CD4-positive, CD25-positive, alpha-beta regulatory T cell (primary cell): ENCODE results near the gene PPP1R14C. TPM values are rescaled to one million over a fixed set of nuclear protein-coding genes. Genes with fewer than 3 reads are reported as not detected.

Experiments
- ATAC-seq, 2 donors: fragments of 150-1000 bp; cut with Tn5 transposase; one replicate each; pipeline ENCODE4 v1.10.0; 2021; ENCODE audit warnings: low read depth in 2 of 2, moderate number of reproducible peaks in 2 of 2, moderate library complexity in 1 of 2
- DNase-seq, 3 donors: peaks; one replicate each; pipeline versions ENCODE4 v3.0.0 to v3.0.0-alpha.2; 2012 to 2022; ENCODE audit warnings: mixed read lengths in 1 of 3
- H3K27ac ChIP-seq: one replicate; pipeline ENCODE4 v1.7.0; 2013; ENCODE audit warnings: mild to moderate bottlenecking, low read length; ENCODE audit not compliant: insufficient read depth, poor library complexity, severe bottlenecking
- H3K27me3 ChIP-seq: one replicate; pipeline ENCODE4 v1.7.0; 2013; ENCODE audit warnings: low read length; ENCODE audit not compliant: control insufficient read depth, insufficient read depth
- H3K36me3 ChIP-seq: one replicate; pipeline ENCODE4 v1.7.0; 2013; ENCODE audit warnings: mild to moderate bottlenecking, low read length, moderate library complexity; ENCODE audit not compliant: control insufficient read depth, insufficient read depth
- H3K4me1 ChIP-seq: 2 replicates; pipeline ENCODE4 v1.7.0; 2013; ENCODE audit warnings: mild to moderate bottlenecking, low read length; ENCODE audit not compliant: insufficient read depth, control insufficient read depth, poor library complexity, severe bottlenecking
- H3K4me3 ChIP-seq: one replicate; pipeline ENCODE4 v1.7.0; 2013; ENCODE audit warnings: low read depth, mild to moderate bottlenecking, low read length, moderate library complexity
- H3K9me3 ChIP-seq, 2 experiments: 1 replicate in 1 of 2; 2 replicates in 1 of 2; pipeline ENCODE4 v1.7.0; 2013; ENCODE audit warnings: low read length in 2 of 2, mild to moderate bottlenecking in 1 of 2, moderate library complexity in 1 of 2; ENCODE audit not compliant: control insufficient read depth in 2 of 2
- H3K27ac Mint-ChIP-seq, 3 donors: one replicate each; pipeline ENCODE4 v1.8.0; 2020 to 2022; ENCODE audit warnings: mild to moderate bottlenecking in 3 of 3, mixed read lengths in 3 of 3, moderate library complexity in 2 of 3
- H3K27me3 Mint-ChIP-seq: one replicate; pipeline ENCODE4 v1.8.0; 2022; ENCODE audit warnings: mild to moderate bottlenecking, mixed read lengths
- H3K36me3 Mint-ChIP-seq: one replicate; pipeline ENCODE4 v1.8.0; 2020; ENCODE audit warnings: mixed read lengths
- H3K4me1 Mint-ChIP-seq, 4 donors: one replicate each; pipeline ENCODE4 v1.8.0; 2020 to 2022; ENCODE audit warnings: mixed read lengths in 4 of 4, mild to moderate bottlenecking in 1 of 4
- H3K4me3 Mint-ChIP-seq, 4 donors: one replicate each; pipeline ENCODE4 v1.8.0; 2020 to 2022; ENCODE audit warnings: mild to moderate bottlenecking in 4 of 4, mixed read lengths in 4 of 4, moderate library complexity in 3 of 4
- H3K9me3 Mint-ChIP-seq, 7 donors: one replicate each; pipeline ENCODE4 v1.8.0; 2020 to 2022; ENCODE audit warnings: mixed read lengths in 7 of 7, mild to moderate bottlenecking in 3 of 7, moderate library complexity in 2 of 7
- polyA plus RNA-seq, 4 donors: library from polyadenylated mRNA; unstranded; fragments of 300-500 nt; fragmentation: Illumina TruSeq; gene quantifications; one replicate each; pipeline ENCODE4 v1.2.3, GENCODE V29; 2021
- total RNA-seq: library from RNA; stranded (reverse); gene quantifications from one replicate; pipeline ENCODE4 v1.2.3, GENCODE V29; 2022

The PPP1R14C gene
- total and polyA plus RNA-seq, 5 donors from 2014 or later, result not detected

DNA sequence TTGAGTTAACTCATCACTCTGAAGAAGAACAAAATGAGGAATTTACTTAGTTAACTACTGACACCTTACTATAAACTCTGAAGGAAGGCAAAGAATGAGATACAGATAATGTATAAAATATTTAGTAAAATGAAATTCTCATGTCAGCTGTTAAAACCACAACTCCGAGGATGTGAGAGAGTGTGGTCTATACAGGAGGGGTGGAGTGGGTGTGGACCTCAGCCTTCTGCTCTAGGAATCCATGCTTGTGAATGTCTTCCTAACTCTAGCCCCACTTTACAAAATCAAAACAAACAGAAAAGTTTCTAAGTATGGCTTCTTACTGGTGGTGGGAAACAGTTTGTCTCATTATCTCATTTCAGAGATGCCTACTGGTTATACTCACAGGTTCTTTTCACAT, 14.2 kb downstream of the PPP1R14C start:
- DNase-seq, result no peak
- Mint-ChIP-seq H3K4me3 (no peak overlapping the region), H3K9me3 (no peaks in the 10 kb centered on the region)

DNA sequence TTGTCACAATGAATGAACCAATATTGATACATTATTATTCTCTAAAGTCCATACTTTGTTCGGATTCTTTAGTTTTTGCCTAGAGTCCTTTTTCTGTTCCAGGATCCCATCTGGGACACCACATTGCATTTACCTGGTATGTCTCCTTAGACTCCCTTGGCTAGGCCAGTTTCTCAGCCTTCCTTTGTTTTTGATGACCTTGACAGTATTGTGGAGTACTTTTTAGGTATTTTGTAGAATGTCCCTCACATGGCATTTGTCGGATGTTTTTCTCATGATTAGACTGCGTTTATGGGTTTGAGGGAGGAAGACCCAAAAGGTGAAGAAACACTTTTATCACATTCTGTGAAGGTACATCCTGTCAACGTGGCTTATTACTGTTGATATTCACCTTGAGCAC, 16.9 kb downstream of the PPP1R14C start:
- DNase-seq, result no peak
- H3K4me3 ChIP-seq, result no peak overlapping the region
- peaks cover 25% of the 10 kb centered on the region for H3K27me3 Mint-ChIP-seq

More for the DNA sequence above, 14.2 kb downstream of the PPP1R14C start:
- no peaks in the 10 kb centered on the region for H3K36me3 ChIP-seq
- Mint-ChIP-seq H3K36me3 (no peaks in the 10 kb centered on the region), H3K4me1 (no peaks in the 10 kb centered on the region), H3K27ac (no peak overlapping the region), H3K27me3 (peaks cover 34% of the 10 kb centered on the region)
- no peak for ATAC-seq
- H3K4me3 ChIP-seq, result no peak overlapping the region
- no peak overlapping the region for H3K27ac ChIP-seq
- peaks cover 9% of the 10 kb centered on the region for H3K27me3 ChIP-seq
- no peaks in the 10 kb centered on the region for H3K9me3 ChIP-seq
- no peaks in the 10 kb centered on the region for H3K4me1 ChIP-seq

DNA sequence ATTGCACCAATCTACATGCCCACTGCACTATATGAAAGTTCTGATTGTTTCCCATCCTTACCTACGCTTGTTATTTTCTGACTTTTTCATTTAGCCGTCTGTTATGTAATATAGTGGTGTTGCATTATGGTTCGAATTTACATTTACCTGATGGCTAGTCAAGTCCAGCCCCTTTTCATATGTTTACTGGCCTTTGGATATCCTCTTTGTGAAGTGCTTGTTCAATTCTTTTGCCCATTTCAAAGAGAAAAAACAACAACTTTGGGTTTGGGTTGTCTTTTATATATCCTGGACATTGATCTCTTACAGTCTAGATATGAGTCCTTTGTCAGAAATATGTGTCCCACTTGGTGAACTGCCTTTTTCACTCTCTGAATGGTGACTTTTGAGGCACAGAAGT, 21.1 kb downstream of the PPP1R14C start:
- Mint-ChIP-seq H3K9me3 (peaks cover 0 to 2% (median 0%) of the 10 kb centered on the region in 7 donors), H3K4me1 (no peaks in the 10 kb centered on the region)

More for the DNA sequence above, 16.9 kb downstream of the PPP1R14C start:
- H3K4me1 Mint-ChIP-seq, result no peaks in the 10 kb centered on the region
- H3K36me3 Mint-ChIP-seq, result no peaks in the 10 kb centered on the region
- H3K27ac Mint-ChIP-seq, result no peak overlapping the region
- H3K9me3 Mint-ChIP-seq, result no peaks in the 10 kb centered on the region
- no peak overlapping the region for H3K4me3 Mint-ChIP-seq
- H3K36me3 ChIP-seq, result no peaks in the 10 kb centered on the region
- no peaks in the 10 kb centered on the region for H3K9me3 ChIP-seq
- no peaks in the 10 kb centered on the region for H3K4me1 ChIP-seq
- ATAC-seq, result no peak
- H3K27ac ChIP-seq, result no peak overlapping the region
- H3K27me3 ChIP-seq, result no peaks in the 10 kb centered on the region

DNA sequence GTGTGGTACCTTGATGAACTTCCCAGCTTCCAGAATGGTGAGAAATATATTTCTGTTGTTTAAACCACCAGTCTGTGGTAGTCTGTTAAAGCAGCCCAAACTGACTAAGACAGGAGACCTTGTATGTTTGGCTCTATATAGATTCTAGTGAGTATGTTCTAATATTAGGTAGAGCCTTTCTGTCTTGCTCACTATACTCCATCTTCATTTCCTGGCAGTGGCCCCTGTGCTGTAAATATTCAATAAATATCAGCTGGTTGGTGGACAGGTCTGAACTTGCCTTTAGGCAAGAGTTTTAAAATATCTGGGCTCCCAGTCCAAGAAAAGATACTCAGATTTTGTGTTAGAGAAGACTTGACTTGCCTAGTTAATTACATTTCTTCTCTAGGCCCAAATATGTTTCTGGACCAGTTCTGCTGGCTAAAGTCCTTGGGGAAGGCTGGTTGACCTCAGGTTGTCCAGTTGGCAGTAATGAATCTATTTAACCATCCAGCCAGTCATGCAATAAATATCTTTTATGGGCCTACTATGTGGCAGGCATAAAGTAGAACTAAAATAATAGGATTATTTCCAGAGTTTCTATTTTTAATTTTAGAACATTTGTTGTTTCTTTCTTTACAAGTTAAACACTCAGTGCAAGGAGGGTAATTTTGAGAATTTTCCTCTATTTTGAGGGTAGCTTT, 22.3 kb downstream of the PPP1R14C start:
- H3K27me3 Mint-ChIP-seq, result peaks cover 10% of the 10 kb centered on the region
- H3K9me3 Mint-ChIP-seq, result peaks cover 0 to 5% (median 0%) of the 10 kb centered on the region in 7 donors
- no peak overlapping the region for H3K4me3 Mint-ChIP-seq
- no peak overlapping the region for H3K27ac Mint-ChIP-seq
- no peaks in the 10 kb centered on the region for H3K36me3 ChIP-seq
- no peaks in the 10 kb centered on the region for H3K4me1 ChIP-seq
- DNase-seq (no peak), ATAC-seq (no peak)
- no peaks in the 10 kb centered on the region for H3K36me3 Mint-ChIP-seq
- H3K27me3 ChIP-seq, result no peaks in the 10 kb centered on the region
- H3K9me3 ChIP-seq, result no peaks in the 10 kb centered on the region
- H3K4me1 Mint-ChIP-seq, result no peaks in the 10 kb centered on the region
- H3K4me3 ChIP-seq, result no peak overlapping the region
- no peak overlapping the region for H3K27ac ChIP-seq

More for the DNA sequence above, 21.1 kb downstream of the PPP1R14C start:
- no peak overlapping the region for H3K27ac Mint-ChIP-seq
- no peak overlapping the region for H3K27ac ChIP-seq
- H3K4me3 Mint-ChIP-seq, result no peak overlapping the region
- H3K36me3 ChIP-seq, result no peaks in the 10 kb centered on the region
- H3K36me3 Mint-ChIP-seq, result no peaks in the 10 kb centered on the region
- H3K4me3 ChIP-seq, result no peak overlapping the region
- peaks cover 17% of the 10 kb centered on the region for H3K27me3 Mint-ChIP-seq
- H3K9me3 ChIP-seq, result no peaks in the 10 kb centered on the region
- DNase-seq (no peak), ATAC-seq (no peak)
- no peaks in the 10 kb centered on the region for H3K4me1 ChIP-seq
- H3K27me3 ChIP-seq, result no peaks in the 10 kb centered on the region

DNA sequence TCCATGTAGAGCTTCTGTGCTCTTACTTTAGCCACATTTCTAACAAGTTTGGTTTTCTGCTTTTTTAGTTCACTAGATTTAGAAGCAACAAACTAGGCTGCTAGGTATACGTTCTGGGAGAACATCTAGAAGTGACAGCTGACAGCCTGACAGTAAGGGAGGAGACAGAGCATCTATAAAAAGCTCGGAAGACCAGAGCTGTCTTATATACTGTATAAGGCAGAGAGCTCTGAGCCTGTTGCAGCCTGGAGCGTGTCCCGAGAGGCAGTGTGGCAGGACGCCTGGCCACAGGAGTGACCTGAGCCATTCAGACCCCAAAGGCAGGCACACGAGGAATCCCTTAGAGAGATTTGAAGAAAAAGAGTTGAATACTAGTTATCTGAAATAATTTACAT, 24.6 kb downstream of the PPP1R14C start:
- H3K4me1 Mint-ChIP-seq, result no peaks in the 10 kb centered on the region
- H3K27ac Mint-ChIP-seq, result no peak overlapping the region
- Histone ChIP-seq H3K9me3 (no peaks in the 10 kb centered on the region), H3K27ac (no peak overlapping the region), H3K4me1 (no peaks in the 10 kb centered on the region), H3K36me3 (no peaks in the 10 kb centered on the region), H3K4me3 (no peak overlapping the region), H3K27me3 (no peaks in the 10 kb centered on the region)
- H3K4me3 Mint-ChIP-seq, result no peak overlapping the region
- ATAC-seq (no peak), DNase-seq (no peak)
- H3K27me3 Mint-ChIP-seq, result peaks cover 12% of the 10 kb centered on the region
- peaks cover 0 to 7% (median 0%) of the 10 kb centered on the region in 7 donors for H3K9me3 Mint-ChIP-seq
- H3K36me3 Mint-ChIP-seq, result no peaks in the 10 kb centered on the region

DNA sequence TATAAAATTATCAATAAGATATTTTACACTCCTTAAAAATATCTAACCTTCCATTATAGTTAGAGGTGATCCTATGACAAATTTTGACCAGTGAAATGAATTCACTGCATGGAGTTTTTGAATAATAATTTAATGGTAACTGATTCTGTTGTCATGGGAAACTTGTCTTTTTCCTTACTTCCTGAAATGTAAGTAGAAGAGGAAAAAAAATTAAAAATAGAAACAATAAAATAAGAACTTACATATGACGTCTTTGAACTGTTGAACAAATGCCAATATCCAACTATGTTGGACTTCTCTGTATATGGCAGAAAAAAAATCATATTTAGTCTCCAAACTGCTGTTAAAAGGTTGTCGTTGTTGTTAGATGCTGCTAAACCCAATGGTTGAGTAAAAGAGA, 26.3 kb downstream of the PPP1R14C start:
- Histone ChIP-seq H3K4me3 (no peak overlapping the region), H3K4me1 (no peaks in the 10 kb centered on the region), H3K36me3 (no peaks in the 10 kb centered on the region), H3K27me3 (no peaks in the 10 kb centered on the region), H3K9me3 (no peaks in the 10 kb centered on the region), H3K27ac (no peak overlapping the region)
- H3K27me3 Mint-ChIP-seq, result peaks cover 13% of the 10 kb centered on the region
- ATAC-seq, result no peak
- H3K4me1 Mint-ChIP-seq, result no peaks in the 10 kb centered on the region
- no peaks in the 10 kb centered on the region for H3K36me3 Mint-ChIP-seq
- H3K27ac Mint-ChIP-seq, result no peak overlapping the region
- H3K9me3 Mint-ChIP-seq, result peaks cover 0 to 8% (median 0%) of the 10 kb centered on the region in 7 donors
- no peak overlapping the region for H3K4me3 Mint-ChIP-seq
- no peak for DNase-seq

DNA sequence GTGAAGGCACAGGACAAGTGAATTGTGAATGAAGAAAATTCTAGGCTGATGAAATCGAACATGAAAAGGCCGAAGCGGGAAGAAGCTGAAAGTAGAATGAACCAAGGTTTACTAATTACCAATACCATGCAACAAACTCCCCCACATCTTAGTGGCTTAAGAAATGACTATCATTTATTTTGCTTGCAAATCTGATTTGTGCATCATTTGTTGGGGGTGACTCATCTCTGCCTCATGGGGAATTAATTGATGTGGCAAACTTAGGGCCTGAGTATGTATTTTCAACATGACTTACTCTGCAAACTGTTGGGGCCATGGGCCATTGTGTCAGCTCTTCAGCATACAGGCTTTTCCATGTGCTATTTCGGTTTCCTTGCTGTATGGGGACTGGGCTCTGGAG, 26.8 kb downstream of the PPP1R14C start:
- Mint-ChIP-seq H3K4me3 (no peak overlapping the region), H3K9me3 (peaks cover 0 to 8% (median 0%) of the 10 kb centered on the region in 7 donors), H3K4me1 (no peaks in the 10 kb centered on the region), H3K27ac (no peak overlapping the region), H3K36me3 (no peaks in the 10 kb centered on the region), H3K27me3 (peaks cover 16% of the 10 kb centered on the region)
- no peaks in the 10 kb centered on the region for H3K9me3 ChIP-seq
- DNase-seq, result no peak
- no peak overlapping the region for H3K27ac ChIP-seq
- H3K36me3 ChIP-seq, result no peaks in the 10 kb centered on the region
- H3K27me3 ChIP-seq, result no peaks in the 10 kb centered on the region
- H3K4me1 ChIP-seq, result no peaks in the 10 kb centered on the region
- no peak for ATAC-seq
- no peak overlapping the region for H3K4me3 ChIP-seq

DNA sequence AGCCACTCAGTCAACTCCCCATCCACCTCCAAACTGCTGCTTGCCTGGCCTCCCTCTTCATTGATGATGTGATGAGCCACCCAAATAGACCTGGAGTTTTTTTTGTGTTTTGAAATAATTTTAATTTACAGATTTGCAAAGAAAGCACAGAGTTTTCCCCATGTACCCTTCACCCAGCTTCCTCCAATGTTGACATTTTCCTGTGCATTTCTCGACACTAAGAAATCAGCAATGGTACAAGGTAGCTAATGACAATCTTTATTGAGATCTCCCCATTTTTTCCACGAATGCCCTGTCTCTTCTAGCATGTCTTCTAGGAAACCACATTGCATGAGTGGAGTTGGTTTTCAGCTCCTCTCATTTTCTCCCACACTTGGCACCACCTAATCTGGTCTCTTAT, 30.1 kb downstream of the PPP1R14C start:
- no peak overlapping the region for H3K27ac Mint-ChIP-seq
- peaks cover 19% of the 10 kb centered on the region for H3K27me3 Mint-ChIP-seq
- no peaks in the 10 kb centered on the region for H3K36me3 ChIP-seq
- H3K4me1 Mint-ChIP-seq, result no peaks in the 10 kb centered on the region
- H3K9me3 ChIP-seq, result no peaks in the 10 kb centered on the region
- H3K27me3 ChIP-seq, result no peaks in the 10 kb centered on the region
- H3K9me3 Mint-ChIP-seq, result peaks cover 0 to 8% (median 0%) of the 10 kb centered on the region in 7 donors
- ATAC-seq, result no peak
- no peak overlapping the region for H3K4me3 ChIP-seq
- no peak overlapping the region for H3K4me3 Mint-ChIP-seq
- H3K4me1 ChIP-seq, result no peaks in the 10 kb centered on the region
- no peak overlapping the region for H3K27ac ChIP-seq
- no peak for DNase-seq
- no peaks in the 10 kb centered on the region for H3K36me3 Mint-ChIP-seq
